Neural cell (in vitro differentiated cells): Measurements from ENCODE around the gene CD83. TPM values are rescaled to one million over a fixed set of nuclear protein-coding genes. Genes with fewer than 3 reads are reported as not detected.

Experiments used
- H2AFZ ChIP-seq: fragments of 200-600, 300-800 bp; sonication (generic), shearing (Covaris generic); 2 replicates; pipeline ENCODE4 v1.6.0; 2014; ENCODE audit warnings: low read depth, mild to moderate bottlenecking, antibody characterized with exemption, low read length, moderate library complexity
- H3F3A ChIP-seq: fragments of 200-600 bp; shearing (Covaris generic); 2 replicates; pipeline ENCODE4 v1.6.1; 2016; ENCODE audit warnings: mild to moderate bottlenecking, moderate library complexity, mixed read lengths, antibody characterized with exemption, low read length; ENCODE audit not compliant: insufficient read depth, poor library complexity, severe bottlenecking
- H3K27ac ChIP-seq: fragments of 200-600, 300-800 bp; sonication (generic), shearing (Covaris generic); 2 replicates; pipeline ENCODE4 v1.5.1; 2014; ENCODE audit warnings: mild to moderate bottlenecking, low read length, moderate library complexity
- H3K27me3 ChIP-seq: fragments of 300-800, 200-600 bp; sonication (generic), shearing (Covaris generic); 2 replicates; pipeline ENCODE4 v1.6.0; 2014; ENCODE audit warnings: mild to moderate bottlenecking, low read depth, low read length, moderate library complexity; ENCODE audit not compliant: insufficient read depth
- H3K36me3 ChIP-seq: fragments of 300-800, 200-600 bp; sonication (generic), shearing (Covaris generic); 2 replicates; pipeline ENCODE4 v1.5.1; 2014; ENCODE audit warnings: mild to moderate bottlenecking, antibody characterized with exemption, low read length, moderate library complexity; ENCODE audit not compliant: insufficient read depth
- H3K4me2 ChIP-seq: fragments of 300-800, 200-600 bp; sonication (generic), shearing (Covaris generic); 2 replicates; pipeline ENCODE4 v1.6.0; 2014; ENCODE audit warnings: mild to moderate bottlenecking, low read length
- H3K4me3 ChIP-seq: fragments of 300-800, 200-600 bp; sonication (generic), shearing (Covaris generic); 2 replicates; pipeline ENCODE4 v1.5.1; 2014; ENCODE audit warnings: mild to moderate bottlenecking, low read length, moderate library complexity
- H3K79me2 ChIP-seq: fragments of 200-600 bp; shearing (Covaris generic); replicated peaks from 2 replicates; pipeline ENCODE4 v1.6.0; 2014; ENCODE audit warnings: mild to moderate bottlenecking, low read length, moderate library complexity; ENCODE audit not compliant: insufficient read depth
- H3K9ac ChIP-seq: fragments of 300-800, 200-600 bp; sonication (generic), shearing (Covaris generic); 2 replicates; pipeline ENCODE4 v1.6.1; 2016; ENCODE audit warnings: mild to moderate bottlenecking, low read length, mixed read lengths
- H3K9me2 ChIP-seq: fragments of 200-600 bp; shearing (Covaris generic); 2 replicates; pipeline ENCODE4 v1.6.1; 2016; ENCODE audit warnings: mild to moderate bottlenecking, low read length, mixed read lengths; ENCODE audit not compliant: insufficient read depth
- H3K9me3 ChIP-seq: fragments of 200-600, 300-800 bp; sonication (generic), shearing (Covaris generic); 2 replicates; pipeline ENCODE4 v1.6.1; 2016; ENCODE audit warnings: mild to moderate bottlenecking, mixed run types, low read length, moderate library complexity, mixed read lengths
- H4K20me1 ChIP-seq: fragments of 200-600 bp; shearing (Covaris generic); 2 replicates; pipeline ENCODE4 v1.6.1; 2016; ENCODE audit warnings: mild to moderate bottlenecking, mixed run types; ENCODE audit not compliant: insufficient read depth
- EP300 ChIP-seq: fragments of 450-650 bp; conservative IDR thresholded peaks from 2 replicates; pipeline ENCODE4 v1.6.1; 2014; ENCODE audit warnings: antibody characterized with exemption, mild to moderate bottlenecking, moderate library complexity; ENCODE audit not compliant: poor library complexity, severe bottlenecking
- EZH2 ChIP-seq: fragments of 200-600, 300-800 bp; shearing (Covaris generic), sonication (generic); IDR thresholded peaks from 2 replicates; pipeline ENCODE4 v1.6.1; 2014; ENCODE audit warnings: antibody characterized with exemption, low read length, borderline replicate concordance, mild to moderate bottlenecking; ENCODE audit not compliant: insufficient read depth, poor library complexity, severe bottlenecking
- MXI1 ChIP-seq: fragments of 450-650 bp; conservative IDR thresholded peaks from 2 replicates; pipeline ENCODE4 v1.6.1; 2014; ENCODE audit warnings: antibody characterized with exemption, mild to moderate bottlenecking; ENCODE audit not compliant: poor library complexity, severe bottlenecking
- POLR2AphosphoS5 ChIP-seq: IDR thresholded peaks from 2 replicates; pipeline ENCODE4 v1.6.1; 2012
- RAD21 ChIP-seq: fragments of 450-650 bp; conservative IDR thresholded peaks from 2 replicates; pipeline ENCODE4 v1.6.1; 2014; ENCODE audit warnings: antibody characterized with exemption, mild to moderate bottlenecking, moderate library complexity
- REST ChIP-seq: IDR thresholded peaks from 2 replicates; pipeline ENCODE4 v1.6.1; 2012; ENCODE audit warnings: borderline replicate concordance
- SMC3 ChIP-seq: fragments of 450-650 bp; conservative IDR thresholded peaks from 2 replicates; pipeline ENCODE4 v1.6.1; 2014; ENCODE audit warnings: antibody characterized with exemption, mild to moderate bottlenecking, moderate library complexity; ENCODE audit not compliant: poor library complexity
- TAF1 ChIP-seq: IDR thresholded peaks from 2 replicates; pipeline ENCODE4 v1.6.1; 2012; ENCODE audit warnings: low read depth
- polyA plus RNA-seq: library from polyadenylated mRNA; depleted of rRNA; stranded (reverse); fragments of >200 nt; gene quantifications from 2 replicates; pipeline ENCODE4 v1.2.3, GENCODE V29; 2014
- TF ChIP-seq, protein P1 (sequence below): fragments of 450-650 bp; IDR thresholded peaks from 2 replicates; pipeline ENCODE4 v1.5.1; 2014; ENCODE audit warnings: antibody characterized with exemption, mild to moderate bottlenecking, moderate library complexity; ENCODE audit not compliant: poor library complexity, severe bottlenecking

Gene CD83
- polyA plus RNA-seq, 1 donor from 2014 or later: 17.0 TPM

DNA sequence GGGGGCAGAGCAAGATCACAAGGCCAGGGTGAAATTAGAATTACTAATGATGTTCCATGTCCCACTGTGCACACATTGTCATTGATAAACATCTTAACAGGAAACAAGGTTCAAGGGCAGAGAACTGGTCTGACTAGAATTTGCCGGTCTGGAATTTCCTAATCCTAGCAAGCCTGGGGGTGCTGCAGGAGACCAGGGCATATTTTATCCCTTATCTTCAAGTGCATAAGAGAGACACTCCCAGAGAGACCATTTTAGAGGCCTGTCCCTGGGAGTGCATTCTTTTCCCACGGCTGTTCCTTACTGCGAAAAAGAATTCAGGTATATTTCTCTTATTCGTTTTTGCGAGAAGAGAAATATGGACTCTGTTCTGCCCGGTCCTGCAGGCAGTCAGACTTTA is 41.5 kb downstream of the CD83 start:
- Histone ChIP-seq H3K79me2 (no peaks in the 10 kb centered on the region), H3K9ac (no peak overlapping the region), H3K36me3 (no peaks in the 10 kb centered on the region), H3K4me2 (no peak overlapping the region), H3K4me3 (no peak overlapping the region), H3K9me2 (no peaks in the 10 kb centered on the region), H2AFZ (no peak overlapping the region), H3K27ac (no peak overlapping the region), H3K27me3 (no peaks in the 10 kb centered on the region), H4K20me1 (no peaks in the 10 kb centered on the region), H3F3A (no peaks in the 10 kb centered on the region), H3K9me3 (no peaks in the 10 kb centered on the region)
- TF ChIP-seq EZH2: no peak

- H3K4me2 ChIP-seq: no peak overlapping the region
- no peaks in the 10 kb centered on the region for H3K36me3 ChIP-seq
- H3K4me3 ChIP-seq: no peak overlapping the region
- H3K9me3 ChIP-seq: no peaks in the 10 kb centered on the region
- H3F3A ChIP-seq: no peaks in the 10 kb centered on the region
- H3K27ac ChIP-seq: no peak overlapping the region
- TF ChIP-seq, protein P1, sequence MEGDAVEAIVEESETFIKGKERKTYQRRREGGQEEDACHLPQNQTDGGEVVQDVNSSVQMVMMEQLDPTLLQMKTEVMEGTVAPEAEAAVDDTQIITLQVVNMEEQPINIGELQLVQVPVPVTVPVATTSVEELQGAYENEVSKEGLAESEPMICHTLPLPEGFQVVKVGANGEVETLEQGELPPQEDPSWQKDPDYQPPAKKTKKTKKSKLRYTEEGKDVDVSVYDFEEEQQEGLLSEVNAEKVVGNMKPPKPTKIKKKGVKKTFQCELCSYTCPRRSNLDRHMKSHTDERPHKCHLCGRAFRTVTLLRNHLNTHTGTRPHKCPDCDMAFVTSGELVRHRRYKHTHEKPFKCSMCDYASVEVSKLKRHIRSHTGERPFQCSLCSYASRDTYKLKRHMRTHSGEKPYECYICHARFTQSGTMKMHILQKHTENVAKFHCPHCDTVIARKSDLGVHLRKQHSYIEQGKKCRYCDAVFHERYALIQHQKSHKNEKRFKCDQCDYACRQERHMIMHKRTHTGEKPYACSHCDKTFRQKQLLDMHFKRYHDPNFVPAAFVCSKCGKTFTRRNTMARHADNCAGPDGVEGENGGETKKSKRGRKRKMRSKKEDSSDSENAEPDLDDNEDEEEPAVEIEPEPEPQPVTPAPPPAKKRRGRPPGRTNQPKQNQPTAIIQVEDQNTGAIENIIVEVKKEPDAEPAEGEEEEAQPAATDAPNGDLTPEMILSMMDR: no peak
- no peak for TF ChIP-seq TAF1
- no peak for TF ChIP-seq POLR2AphosphoS5
- no peak for TF ChIP-seq RAD21
- no peak for TF ChIP-seq SMC3
- no peak for TF ChIP-seq REST
- TF ChIP-seq EP300: no peak
- no peak for TF ChIP-seq EZH2
- TF ChIP-seq MXI1: no peak
- H2AFZ ChIP-seq: no peak overlapping the region
- H4K20me1 ChIP-seq: no peaks in the 10 kb centered on the region
- H3K27me3 ChIP-seq: no peaks in the 10 kb centered on the region
- no peak overlapping the region for H3K9ac ChIP-seq
- no peaks in the 10 kb centered on the region for H3K9me2 ChIP-seq
- H3K79me2 ChIP-seq: no peaks in the 10 kb centered on the region
Measured at GRCh38 chr6:14162826-14163225, 45.3 kb downstream of the CD83 start.

DNA sequence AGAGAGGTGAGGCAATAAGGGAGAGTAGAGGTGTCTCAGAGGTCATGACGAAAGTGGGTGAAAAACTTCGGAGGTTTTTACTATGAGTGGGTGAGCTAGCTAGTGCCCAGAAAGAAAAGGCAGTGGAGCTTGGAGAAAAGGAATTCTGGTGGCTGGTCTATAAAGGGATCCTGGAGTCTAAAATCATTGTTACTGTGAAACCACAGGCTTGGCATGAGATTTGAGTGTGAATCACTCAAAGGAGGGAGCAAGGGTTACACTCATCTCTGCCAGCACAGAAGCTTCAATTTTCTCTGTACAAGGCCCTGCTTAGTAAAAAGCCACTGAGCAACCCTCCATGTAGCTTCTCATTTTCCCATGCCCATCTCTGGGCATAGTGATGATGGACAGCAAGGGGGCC is 47.5 kb downstream of the CD83 start:
- H3K4me3 ChIP-seq: no peak overlapping the region
- no peaks in the 10 kb centered on the region for H3K9me2 ChIP-seq
- H3F3A ChIP-seq: no peaks in the 10 kb centered on the region
- no peaks in the 10 kb centered on the region for H3K27me3 ChIP-seq
- H3K9ac ChIP-seq: no peak overlapping the region
- no peaks in the 10 kb centered on the region for H3K36me3 ChIP-seq
- TF ChIP-seq, protein P1: no peak
- TF ChIP-seq MXI1 (no peak), SMC3 (no peak), TAF1 (no peak), EP300 (no peak)
- H3K79me2 ChIP-seq: no peaks in the 10 kb centered on the region
- no peaks in the 10 kb centered on the region for H4K20me1 ChIP-seq
- H3K4me2 ChIP-seq: no peak overlapping the region
- H2AFZ ChIP-seq: no peak overlapping the region
- peaks cover 5% of the 10 kb centered on the region for H3K9me3 ChIP-seq
- H3K27ac ChIP-seq: no peak overlapping the region
